WTC11 (cell line): ENCODE measurements around the gene SNAP29. TPM values are rescaled to one million over a fixed set of nuclear protein-coding genes. Genes with fewer than 3 reads are reported as not detected.
A peak's percentile ranks its signal among the peaks of the same experiment; 100 is the strongest.

ENCODE experiments used
- ATAC-seq: fragments of 200-7000 bp; cut with Tn5 transposase; 2 replicates; pipeline ENCODE4 v1.10.0; 2021; ENCODE audit warnings: mild to moderate bottlenecking, moderate library complexity
- CTCF ChIA-PET: fragments of 300-600 bp; sonication (Branson Sonifier 250); formaldehyde crosslinking; loops from one replicate; lab custom pipeline; 2021; ENCODE audit warnings: antibody characterized with exemption; lab: Charles Lee
- POLR2A ChIA-PET: fragments of 350-600 bp; sonication (Branson Sonifier 250); formaldehyde crosslinking; loops from one replicate; lab custom pipeline; 2021; ENCODE audit warnings: antibody characterized with exemption; lab: Charles Lee
- DNase-seq: peaks from one replicate; pipeline ENCODE4 v3.0.0; 2021; ENCODE audit warnings: low spot score
- H3K27ac Mint-ChIP-seq: 2 replicates; pipeline ENCODE4 v1.8.0; 2021; ENCODE audit warnings: mixed read lengths
- H3K27me3 Mint-ChIP-seq: 2 replicates; pipeline ENCODE4 v1.8.0; 2021; ENCODE audit warnings: low read depth, mild to moderate bottlenecking, moderate library complexity, mixed read lengths
- H3K36me3 Mint-ChIP-seq: 2 replicates; pipeline ENCODE4 v1.8.0; 2021; ENCODE audit warnings: mixed read lengths
- H3K4me1 Mint-ChIP-seq: 2 replicates; pipeline ENCODE4 v1.8.0; 2022; ENCODE audit warnings: mixed read lengths
- H3K4me3 Mint-ChIP-seq: 2 replicates; pipeline ENCODE4 v1.8.0; 2021; ENCODE audit warnings: mild to moderate bottlenecking, moderate library complexity, mixed read lengths
- H3K9me3 Mint-ChIP-seq: 2 replicates; pipeline ENCODE4 v1.8.0; 2021; ENCODE audit warnings: mixed read lengths
- CBFB ChIP-seq: sonication (generic); formaldehyde crosslinking; IDR thresholded peaks from 2 replicates; pipeline ENCODE4 v1.8.1; 2022; ENCODE audit warnings: mild to moderate bottlenecking, low read depth, missing genetic modification reagents
- ELF4 ChIP-seq: sonication (generic); formaldehyde crosslinking; IDR thresholded peaks from 2 replicates; pipeline ENCODE4 v1.8.1; 2022; ENCODE audit warnings: low read depth, mild to moderate bottlenecking, moderate library complexity, missing genetic modification reagents
- GABPB1 ChIP-seq: sonication (generic); formaldehyde crosslinking; IDR thresholded peaks from 2 replicates; pipeline ENCODE4 v1.8.1; 2023; ENCODE audit warnings: mild to moderate bottlenecking, missing genetic modification reagents
- JAZF1 ChIP-seq: fragments of 250-450 bp; sonication (Bioruptor Pico); IDR thresholded peaks from 2 replicates; pipeline ENCODE4 v1.9.0; 2021; ENCODE audit warnings: moderate library complexity, mild to moderate bottlenecking, inconsistent platforms
- KAT7 ChIP-seq: sonication (generic); formaldehyde crosslinking; IDR thresholded peaks from 2 replicates; pipeline ENCODE4 v1.8.1; 2023; ENCODE audit warnings: missing genetic modification reagents, mild to moderate bottlenecking, borderline replicate concordance
- NFYB ChIP-seq: sonication (generic); formaldehyde crosslinking; conservative IDR thresholded peaks from 2 replicates; pipeline ENCODE4 v1.8.0; 2022; ENCODE audit warnings: low read depth, missing genetic modification reagents
- NR1H2 ChIP-seq: sonication (generic); formaldehyde crosslinking; IDR thresholded peaks from 2 replicates; pipeline ENCODE4 v1.9.0; 2021; ENCODE audit warnings: mild to moderate bottlenecking, moderate library complexity, missing genetic modification reagents
- NR3C1 ChIP-seq: sonication (generic); formaldehyde crosslinking; conservative IDR thresholded peaks from 2 replicates; pipeline ENCODE4 v1.8.1; 2023; ENCODE audit warnings: low read depth, mild to moderate bottlenecking, missing genetic modification reagents
- PRRX2 ChIP-seq: fragments of 250-450 bp; sonication (Bioruptor Pico); IDR thresholded peaks from 2 replicates; pipeline ENCODE4 v1.8.0; 2021; ENCODE audit warnings: mild to moderate bottlenecking
- RELA ChIP-seq: sonication (generic); formaldehyde crosslinking; IDR thresholded peaks from 2 replicates; pipeline ENCODE4 v1.8.1; 2022; ENCODE audit warnings: missing genetic modification reagents, mild to moderate bottlenecking, borderline replicate concordance
- TCF7 ChIP-seq: sonication (generic); formaldehyde crosslinking; IDR thresholded peaks from 2 replicates; pipeline ENCODE4 v1.8.0; 2022; ENCODE audit warnings: mild to moderate bottlenecking, low read depth, missing genetic modification reagents, moderate library complexity
- total RNA-seq: library from RNA; stranded (reverse); gene quantifications from 3 replicates; pipeline ENCODE4 v1.2.3, GENCODE V29; 2021
- TF ChIP-seq, protein P1 (sequence below): sonication (generic); formaldehyde crosslinking; IDR thresholded peaks from 2 replicates; pipeline ENCODE4 v1.8.0; 2022; ENCODE audit warnings: mild to moderate bottlenecking, missing genetic modification reagents
- TF ChIP-seq, protein P2 (sequence below): fragments of 250-450 bp; sonication (Bioruptor Pico); IDR thresholded peaks from 2 replicates; pipeline ENCODE4 v1.9.0; 2021; ENCODE audit warnings: mild to moderate bottlenecking
- TF ChIP-seq, protein P3 (sequence below): sonication (generic); formaldehyde crosslinking; IDR thresholded peaks from 2 replicates; pipeline ENCODE4 v1.8.0; 2023; ENCODE audit warnings: missing genetic modification reagents, mild to moderate bottlenecking, borderline replicate concordance
- TF ChIP-seq, protein P4 (sequence below): sonication (generic); formaldehyde crosslinking; IDR thresholded peaks from 2 replicates; pipeline ENCODE4 v1.8.1; 2022; ENCODE audit warnings: missing genetic modification reagents, borderline replicate concordance

The SNAP29 gene
- total RNA-seq, 1 experiment from 2014 or later: 14.7 TPM

DNA sequence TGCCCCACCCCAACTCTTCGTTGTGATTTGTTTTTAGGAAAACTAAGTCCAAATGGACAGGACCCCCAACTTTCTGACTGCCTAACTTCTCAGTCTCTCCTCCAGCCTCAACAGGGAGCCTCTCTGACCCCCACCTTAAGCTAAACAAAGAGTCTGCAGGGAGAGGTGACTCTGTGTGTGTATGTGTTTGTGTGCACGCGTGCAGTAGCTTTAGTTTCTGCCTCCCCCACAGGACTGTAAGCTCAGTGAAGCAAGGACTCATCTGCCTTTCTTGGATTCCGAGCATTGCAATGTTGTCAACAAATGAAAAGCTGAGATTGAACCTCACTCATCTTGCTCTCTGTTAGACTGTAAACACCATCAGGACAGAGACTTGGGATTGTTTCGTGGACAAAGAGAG, 7.9 kb downstream of the SNAP29 start:
- POLR2A ChIA-PET: no interaction called here
- H3K27ac Mint-ChIP-seq: peak overlapping the region; percentile 41; the same call in 1 of the 2 replicates
- ATAC-seq: no peak

More for the DNA sequence above, 7.9 kb downstream of the SNAP29 start:
- no peak for DNase-seq
- H3K27me3 Mint-ChIP-seq: no peaks in the 10 kb centered on the region; the same call in 1 of the 2 replicates
- CTCF ChIA-PET: interaction anchor here (1.2 to 4.2 kb wide), 3 partner anchors 19 to 82 kb away, joined by 3 to 19 read pairs (median 9); no protein-coding TSS in a partner anchor
- no peaks in the 10 kb centered on the region for H3K4me1 Mint-ChIP-seq
- no peaks in the 10 kb centered on the region for H3K36me3 Mint-ChIP-seq
- TF ChIP-seq, protein P1, sequence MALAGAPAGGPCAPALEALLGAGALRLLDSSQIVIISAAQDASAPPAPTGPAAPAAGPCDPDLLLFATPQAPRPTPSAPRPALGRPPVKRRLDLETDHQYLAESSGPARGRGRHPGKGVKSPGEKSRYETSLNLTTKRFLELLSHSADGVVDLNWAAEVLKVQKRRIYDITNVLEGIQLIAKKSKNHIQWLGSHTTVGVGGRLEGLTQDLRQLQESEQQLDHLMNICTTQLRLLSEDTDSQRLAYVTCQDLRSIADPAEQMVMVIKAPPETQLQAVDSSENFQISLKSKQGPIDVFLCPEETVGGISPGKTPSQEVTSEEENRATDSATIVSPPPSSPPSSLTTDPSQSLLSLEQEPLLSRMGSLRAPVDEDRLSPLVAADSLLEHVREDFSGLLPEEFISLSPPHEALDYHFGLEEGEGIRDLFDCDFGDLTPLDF (CRISPR knock-in tag): no peak
- TF ChIP-seq GABPB1 (no peak), NR1H2 (CRISPR knock-in tag) (no peak), ELF4 (no peak), TCF7 (CRISPR knock-in tag) (no peak), KAT7 (no peak), NR3C1 (CRISPR knock-in tag) (no peak), CBFB (no peak), JAZF1 (no peak), PRRX2 (no peak), RELA (CRISPR knock-in tag) (no peak), NFYB (CRISPR knock-in tag) (no peak)
- TF ChIP-seq, protein P2, sequence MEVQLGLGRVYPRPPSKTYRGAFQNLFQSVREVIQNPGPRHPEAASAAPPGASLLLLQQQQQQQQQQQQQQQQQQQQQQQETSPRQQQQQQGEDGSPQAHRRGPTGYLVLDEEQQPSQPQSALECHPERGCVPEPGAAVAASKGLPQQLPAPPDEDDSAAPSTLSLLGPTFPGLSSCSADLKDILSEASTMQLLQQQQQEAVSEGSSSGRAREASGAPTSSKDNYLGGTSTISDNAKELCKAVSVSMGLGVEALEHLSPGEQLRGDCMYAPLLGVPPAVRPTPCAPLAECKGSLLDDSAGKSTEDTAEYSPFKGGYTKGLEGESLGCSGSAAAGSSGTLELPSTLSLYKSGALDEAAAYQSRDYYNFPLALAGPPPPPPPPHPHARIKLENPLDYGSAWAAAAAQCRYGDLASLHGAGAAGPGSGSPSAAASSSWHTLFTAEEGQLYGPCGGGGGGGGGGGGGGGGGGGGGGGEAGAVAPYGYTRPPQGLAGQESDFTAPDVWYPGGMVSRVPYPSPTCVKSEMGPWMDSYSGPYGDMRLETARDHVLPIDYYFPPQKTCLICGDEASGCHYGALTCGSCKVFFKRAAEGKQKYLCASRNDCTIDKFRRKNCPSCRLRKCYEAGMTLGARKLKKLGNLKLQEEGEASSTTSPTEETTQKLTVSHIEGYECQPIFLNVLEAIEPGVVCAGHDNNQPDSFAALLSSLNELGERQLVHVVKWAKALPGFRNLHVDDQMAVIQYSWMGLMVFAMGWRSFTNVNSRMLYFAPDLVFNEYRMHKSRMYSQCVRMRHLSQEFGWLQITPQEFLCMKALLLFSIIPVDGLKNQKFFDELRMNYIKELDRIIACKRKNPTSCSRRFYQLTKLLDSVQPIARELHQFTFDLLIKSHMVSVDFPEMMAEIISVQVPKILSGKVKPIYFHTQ (CRISPR knock-in tag): no peak
- TF ChIP-seq, protein P3, sequence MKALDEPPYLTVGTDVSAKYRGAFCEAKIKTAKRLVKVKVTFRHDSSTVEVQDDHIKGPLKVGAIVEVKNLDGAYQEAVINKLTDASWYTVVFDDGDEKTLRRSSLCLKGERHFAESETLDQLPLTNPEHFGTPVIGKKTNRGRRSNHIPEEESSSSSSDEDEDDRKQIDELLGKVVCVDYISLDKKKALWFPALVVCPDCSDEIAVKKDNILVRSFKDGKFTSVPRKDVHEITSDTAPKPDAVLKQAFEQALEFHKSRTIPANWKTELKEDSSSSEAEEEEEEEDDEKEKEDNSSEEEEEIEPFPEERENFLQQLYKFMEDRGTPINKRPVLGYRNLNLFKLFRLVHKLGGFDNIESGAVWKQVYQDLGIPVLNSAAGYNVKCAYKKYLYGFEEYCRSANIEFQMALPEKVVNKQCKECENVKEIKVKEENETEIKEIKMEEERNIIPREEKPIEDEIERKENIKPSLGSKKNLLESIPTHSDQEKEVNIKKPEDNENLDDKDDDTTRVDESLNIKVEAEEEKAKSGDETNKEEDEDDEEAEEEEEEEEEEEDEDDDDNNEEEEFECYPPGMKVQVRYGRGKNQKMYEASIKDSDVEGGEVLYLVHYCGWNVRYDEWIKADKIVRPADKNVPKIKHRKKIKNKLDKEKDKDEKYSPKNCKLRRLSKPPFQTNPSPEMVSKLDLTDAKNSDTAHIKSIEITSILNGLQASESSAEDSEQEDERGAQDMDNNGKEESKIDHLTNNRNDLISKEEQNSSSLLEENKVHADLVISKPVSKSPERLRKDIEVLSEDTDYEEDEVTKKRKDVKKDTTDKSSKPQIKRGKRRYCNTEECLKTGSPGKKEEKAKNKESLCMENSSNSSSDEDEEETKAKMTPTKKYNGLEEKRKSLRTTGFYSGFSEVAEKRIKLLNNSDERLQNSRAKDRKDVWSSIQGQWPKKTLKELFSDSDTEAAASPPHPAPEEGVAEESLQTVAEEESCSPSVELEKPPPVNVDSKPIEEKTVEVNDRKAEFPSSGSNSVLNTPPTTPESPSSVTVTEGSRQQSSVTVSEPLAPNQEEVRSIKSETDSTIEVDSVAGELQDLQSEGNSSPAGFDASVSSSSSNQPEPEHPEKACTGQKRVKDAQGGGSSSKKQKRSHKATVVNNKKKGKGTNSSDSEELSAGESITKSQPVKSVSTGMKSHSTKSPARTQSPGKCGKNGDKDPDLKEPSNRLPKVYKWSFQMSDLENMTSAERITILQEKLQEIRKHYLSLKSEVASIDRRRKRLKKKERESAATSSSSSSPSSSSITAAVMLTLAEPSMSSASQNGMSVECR (CRISPR knock-in tag): no peak
- TF ChIP-seq, protein P4, sequence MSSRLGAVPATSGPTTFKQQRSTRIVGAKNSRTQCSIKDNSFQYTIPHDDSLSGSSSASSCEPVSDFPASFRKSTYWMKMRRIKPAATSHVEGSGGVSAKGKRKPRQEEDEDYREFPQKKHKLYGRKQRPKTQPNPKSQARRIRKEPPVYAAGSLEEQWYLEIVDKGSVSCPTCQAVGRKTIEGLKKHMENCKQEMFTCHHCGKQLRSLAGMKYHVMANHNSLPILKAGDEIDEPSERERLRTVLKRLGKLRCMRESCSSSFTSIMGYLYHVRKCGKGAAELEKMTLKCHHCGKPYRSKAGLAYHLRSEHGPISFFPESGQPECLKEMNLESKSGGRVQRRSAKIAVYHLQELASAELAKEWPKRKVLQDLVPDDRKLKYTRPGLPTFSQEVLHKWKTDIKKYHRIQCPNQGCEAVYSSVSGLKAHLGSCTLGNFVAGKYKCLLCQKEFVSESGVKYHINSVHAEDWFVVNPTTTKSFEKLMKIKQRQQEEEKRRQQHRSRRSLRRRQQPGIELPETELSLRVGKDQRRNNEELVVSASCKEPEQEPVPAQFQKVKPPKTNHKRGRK (CRISPR knock-in tag): no peak
- no peak overlapping the region for H3K4me3 Mint-ChIP-seq
- H3K9me3 Mint-ChIP-seq: no peaks in the 10 kb centered on the region
